OCI-LY1 (cell line): ENCODE results near the gene HSF5.

Source experiments
- H2AFZ ChIP-seq: fragments of 200-600 bp; sonication (generic), shearing (Covaris generic); 2 replicates; pipeline ENCODE4 v1.6.0; 2014; ENCODE audit warnings: antibody characterized with exemption, mild to moderate bottlenecking, low read length
- H3F3A ChIP-seq: fragments of 200-600 bp; sonication (generic), shearing (Covaris generic); 2 replicates; pipeline ENCODE4 v1.6.0; 2014; ENCODE audit warnings: mild to moderate bottlenecking, antibody characterized with exemption, low read length, moderate library complexity; ENCODE audit not compliant: insufficient read depth
- H3K27ac ChIP-seq: fragments of 200-600 bp; sonication (generic); 2 replicates; pipeline ENCODE4 v1.5.1; 2014; ENCODE audit warnings: low read length, mixed run types, mild to moderate bottlenecking, low read depth; ENCODE audit not compliant: poor library complexity, severe bottlenecking
- H3K27me3 ChIP-seq: fragments of 200-600 bp; sonication (generic); 2 replicates; pipeline ENCODE4 v1.6.0; 2014; ENCODE audit warnings: antibody characterized with exemption, mild to moderate bottlenecking, low read length, moderate library complexity; ENCODE audit not compliant: insufficient read depth
- H3K36me3 ChIP-seq: fragments of 200-600 bp; sonication (generic); 2 replicates; pipeline ENCODE4 v1.6.1; 2014; ENCODE audit warnings: mild to moderate bottlenecking, antibody characterized with exemption, low read length, moderate library complexity, mixed read lengths; ENCODE audit not compliant: insufficient read depth
- H3K4me1 ChIP-seq: fragments of 200-600 bp; sonication (generic); 2 replicates; pipeline ENCODE4 v1.5.1; 2014; ENCODE audit warnings: mild to moderate bottlenecking, low read length, moderate library complexity; ENCODE audit not compliant: insufficient read depth, severe bottlenecking
- H3K4me2 ChIP-seq: fragments of 200-600 bp; sonication (generic), shearing (Covaris generic); 2 replicates; pipeline ENCODE4 v1.6.1; 2014; ENCODE audit warnings: low read length
- H3K4me3 ChIP-seq: fragments of 200-600 bp; sonication (generic); 2 replicates; pipeline ENCODE4 v1.5.1; 2014; ENCODE audit warnings: low read length, low read depth, mild to moderate bottlenecking, mixed read lengths; ENCODE audit not compliant: poor library complexity, severe bottlenecking
- H3K79me2 ChIP-seq: fragments of 200-600 bp; shearing (Covaris generic); 2 replicates; pipeline ENCODE4 v1.6.1; 2016; ENCODE audit warnings: mixed run types, low read length, mixed read lengths; ENCODE audit not compliant: insufficient read depth
- H3K9ac ChIP-seq: fragments of 200-600 bp; sonication (generic), shearing (Covaris generic); 2 replicates; pipeline ENCODE4 v1.6.1; 2014; ENCODE audit warnings: mild to moderate bottlenecking, low read length, mixed read lengths
- H3K9me2 ChIP-seq: fragments of 200-600 bp; sonication (generic), shearing (Covaris generic); 2 replicates; pipeline ENCODE4 v1.6.1; 2014; ENCODE audit warnings: low read depth, mild to moderate bottlenecking, low read length, mixed read lengths
- H3K9me3 ChIP-seq: fragments of 200-600 bp; shearing (Covaris generic); 2 replicates; pipeline ENCODE4 v1.6.1; 2014; ENCODE audit warnings: low read length, mixed read lengths
- H4K20me1 ChIP-seq: fragments of 200-600 bp; sonication (generic), shearing (Covaris generic); 2 replicates; pipeline ENCODE4 v1.6.0; 2016; ENCODE audit warnings: mild to moderate bottlenecking, low read length; ENCODE audit not compliant: insufficient read depth
- EZH2 ChIP-seq: fragments of 200-600 bp; sonication (generic), shearing (Covaris generic); IDR thresholded peaks from 2 replicates; pipeline ENCODE4 v1.8.0; 2017; ENCODE audit warnings: borderline replicate concordance, mixed run types, mild to moderate bottlenecking, antibody characterized with exemption, low read length, moderate library complexity, mixed read lengths
- TF ChIP-seq, protein P1 (sequence below): fragments of 200-600 bp; sonication (generic), shearing (Covaris generic); IDR thresholded peaks from 2 replicates; pipeline ENCODE4 v1.5.1; 2017; ENCODE audit warnings: mild to moderate bottlenecking, antibody characterized with exemption, low read length, moderate library complexity, mixed read lengths

Gene HSF5

DNA sequence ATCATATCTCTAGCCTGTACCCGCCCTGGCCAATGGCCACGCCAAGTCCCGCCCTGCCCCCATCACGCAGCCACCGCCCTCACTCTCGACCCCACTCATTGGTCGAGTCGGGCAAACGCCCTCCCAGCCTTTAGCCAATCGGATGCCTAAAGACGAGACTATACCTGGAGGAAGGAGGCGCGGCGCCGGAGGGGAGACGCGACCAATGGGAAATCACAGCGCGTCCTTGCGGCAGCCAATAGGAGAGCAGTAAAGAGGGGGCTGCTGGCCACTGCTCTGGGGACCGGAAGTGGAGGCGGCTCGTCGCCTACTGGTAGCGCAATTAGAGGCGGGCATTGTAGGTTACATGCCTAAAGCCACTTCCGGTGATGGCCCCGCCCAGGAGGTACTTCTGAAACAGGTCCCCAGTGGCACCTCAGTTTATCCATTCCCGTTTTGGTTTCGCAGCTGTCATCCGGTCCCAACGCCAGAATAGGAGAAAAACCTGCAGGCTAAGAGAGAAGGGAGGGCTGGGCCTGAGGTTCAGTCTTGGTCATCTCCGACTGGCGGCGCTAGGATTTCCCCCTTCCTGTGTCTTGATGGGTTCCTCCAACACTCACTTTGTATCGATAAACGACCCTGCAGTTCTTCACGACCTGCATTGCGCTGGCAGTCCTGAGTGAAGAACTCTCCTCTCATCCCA is 29.9 kb upstream of the HSF5 start:
- Histone ChIP-seq H3K9ac (peak overlapping the region; percentile 96), H3K4me2 (peak overlapping the region; percentile 94), H3K36me3 (no peaks in the 10 kb centered on the region), H3F3A (no peaks in the 10 kb centered on the region), H4K20me1 (no peaks in the 10 kb centered on the region), H3K79me2 (no peaks in the 10 kb centered on the region), H3K9me3 (no peaks in the 10 kb centered on the region), H3K27me3 (no peaks in the 10 kb centered on the region), H3K27ac (peak overlapping the region; percentile 92), H3K4me1 (peaks cover 43% of the 10 kb centered on the region), H2AFZ (peak overlapping the region; percentile 76; the same call in 1 of the 2 replicates), H3K4me3 (peak overlapping the region; percentile 91), H3K9me2 (no peaks in the 10 kb centered on the region)
- TF ChIP-seq EZH2: no peak
- TF ChIP-seq, protein P1, sequence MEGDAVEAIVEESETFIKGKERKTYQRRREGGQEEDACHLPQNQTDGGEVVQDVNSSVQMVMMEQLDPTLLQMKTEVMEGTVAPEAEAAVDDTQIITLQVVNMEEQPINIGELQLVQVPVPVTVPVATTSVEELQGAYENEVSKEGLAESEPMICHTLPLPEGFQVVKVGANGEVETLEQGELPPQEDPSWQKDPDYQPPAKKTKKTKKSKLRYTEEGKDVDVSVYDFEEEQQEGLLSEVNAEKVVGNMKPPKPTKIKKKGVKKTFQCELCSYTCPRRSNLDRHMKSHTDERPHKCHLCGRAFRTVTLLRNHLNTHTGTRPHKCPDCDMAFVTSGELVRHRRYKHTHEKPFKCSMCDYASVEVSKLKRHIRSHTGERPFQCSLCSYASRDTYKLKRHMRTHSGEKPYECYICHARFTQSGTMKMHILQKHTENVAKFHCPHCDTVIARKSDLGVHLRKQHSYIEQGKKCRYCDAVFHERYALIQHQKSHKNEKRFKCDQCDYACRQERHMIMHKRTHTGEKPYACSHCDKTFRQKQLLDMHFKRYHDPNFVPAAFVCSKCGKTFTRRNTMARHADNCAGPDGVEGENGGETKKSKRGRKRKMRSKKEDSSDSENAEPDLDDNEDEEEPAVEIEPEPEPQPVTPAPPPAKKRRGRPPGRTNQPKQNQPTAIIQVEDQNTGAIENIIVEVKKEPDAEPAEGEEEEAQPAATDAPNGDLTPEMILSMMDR: no peak

DNA sequence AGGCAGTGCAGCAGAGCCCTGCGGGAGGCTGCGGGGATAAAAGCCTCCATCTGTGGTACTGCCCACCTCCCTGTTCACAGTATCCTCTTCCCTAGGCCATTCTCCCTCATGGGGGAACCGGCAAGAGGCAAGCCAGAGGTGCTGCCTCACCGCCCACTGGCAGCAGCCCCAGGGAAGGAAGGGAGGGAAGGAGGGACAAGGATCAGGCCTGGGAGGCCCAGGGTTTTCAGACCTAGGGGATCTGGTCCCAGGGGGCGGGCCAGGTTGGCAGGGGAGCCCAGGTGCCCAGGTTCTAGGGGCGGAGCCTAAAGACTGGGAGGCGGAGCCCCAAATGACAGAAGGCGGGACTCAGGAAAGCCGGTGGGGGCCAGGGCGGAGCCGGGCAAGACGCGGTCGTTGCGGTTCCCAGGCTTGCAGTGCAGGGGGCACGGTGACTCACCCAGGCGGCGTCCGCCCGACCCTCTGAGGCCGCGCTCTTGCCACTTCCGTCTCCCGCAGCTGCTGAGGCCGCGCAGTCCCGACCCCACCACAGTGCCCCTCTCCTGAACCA is 29.2 kb upstream of the HSF5 start:
- Histone ChIP-seq H4K20me1 (no peaks in the 10 kb centered on the region), H3K27ac (peak overlapping the region; percentile 67), H3K9me3 (no peaks in the 10 kb centered on the region), H3K4me3 (peak overlapping the region; percentile 75), H3K36me3 (peaks cover 6% of the 10 kb centered on the region; the same call in 1 of the 2 replicates), H3F3A (no peaks in the 10 kb centered on the region), H3K79me2 (no peaks in the 10 kb centered on the region), H3K4me2 (peak overlapping the region; percentile 81), H3K4me1 (peaks cover 45% of the 10 kb centered on the region), H3K9ac (peak overlapping the region; percentile 83), H3K9me2 (no peaks in the 10 kb centered on the region), H3K27me3 (no peaks in the 10 kb centered on the region), H2AFZ (no peak overlapping the region)
- TF ChIP-seq, protein P1: no peak
- TF ChIP-seq EZH2: no peak

- no peak for TF ChIP-seq EZH2
- TF ChIP-seq, protein P1: no peak
- Histone ChIP-seq H3K4me1 (peaks cover 45% of the 10 kb centered on the region), H2AFZ (no peak overlapping the region)
These were observed 28.6 kb upstream of the HSF5 start for GRCh38 chr17:58516644-58517377.

More at GRCh38 chr17:58516644-58517377, 28.6 kb upstream of the HSF5 start:
- Histone ChIP-seq H3K9ac (peak overlapping the region; percentile 83), H3K9me2 (no peaks in the 10 kb centered on the region), H3K27ac (peak overlapping the region; percentile 67), H3K79me2 (no peaks in the 10 kb centered on the region), H3K27me3 (no peaks in the 10 kb centered on the region), H4K20me1 (no peaks in the 10 kb centered on the region), H3K4me3 (peak overlapping the region; percentile 75), H3K9me3 (no peaks in the 10 kb centered on the region), H3K36me3 (peaks cover 12% of the 10 kb centered on the region; the same call in 1 of the 2 replicates), H3K4me2 (peak overlapping the region; percentile 81), H3F3A (no peaks in the 10 kb centered on the region)
